HepG2 (cell line): ENCODE results near the gene TP53. TPM values are rescaled to one million over a fixed set of nuclear protein-coding genes. Genes with fewer than 3 reads are reported as not detected.

Experiments
- CBX5 ChIP-seq: sonication (generic); formaldehyde crosslinking; IDR thresholded peaks from 2 replicates; pipeline ENCODE4 v1.4.0; 2020; ENCODE audit warnings: missing genetic modification reagents, borderline replicate concordance
- EP300 ChIP-seq, 3 experiments: sonication (generic) in 1 of 3; formaldehyde crosslinking in 1 of 3; IDR thresholded peaks; 2 replicates each; pipeline versions ENCODE4 v1.5.1 to v1.6.1; 2011 to 2020; ENCODE audit warnings: low read depth in 2 of 3, low read length in 2 of 3, borderline replicate concordance in 1 of 3, improper control_type of control experiment in 1 of 3, mild to moderate bottlenecking in 1 of 3, missing genetic modification reagents in 1 of 3, moderate library complexity in 1 of 3
- ETS1 ChIP-seq: sonication (generic); formaldehyde crosslinking; IDR thresholded peaks from 2 replicates; pipeline ENCODE4 v1.4.0; 2020; ENCODE audit warnings: missing genetic modification reagents
- HMGXB3 ChIP-seq: sonication (generic); formaldehyde crosslinking; IDR thresholded peaks from 2 replicates; pipeline ENCODE4 v1.4.0; 2020; ENCODE audit warnings: missing genetic modification reagents, borderline replicate concordance
- KAT2B ChIP-seq: fragments of 150-350 bp; IDR thresholded peaks from 2 replicates; pipeline ENCODE4 v1.6.1; 2014; ENCODE audit warnings: low read depth, low read length, borderline replicate concordance
- MAFF ChIP-seq: IDR thresholded peaks from 2 replicates; pipeline ENCODE4 v1.6.1; 2011; ENCODE audit warnings: low read depth, low read length, improper control_type of control experiment
- MIER2 ChIP-seq: IDR thresholded peaks from 2 replicates; pipeline ENCODE4 v1.6.1; 2016; ENCODE audit warnings: missing biosample characterization, missing genetic modification reagents
- NFE2L1 ChIP-seq: sonication (generic); formaldehyde crosslinking; IDR thresholded peaks from 2 replicates; pipeline ENCODE4 v1.4.0; 2020; ENCODE audit warnings: missing genetic modification reagents, mild to moderate bottlenecking, borderline replicate concordance
- POLR2AphosphoS2 ChIP-seq: IDR thresholded peaks from 2 replicates; pipeline ENCODE4 v1.6.1; 2011; ENCODE audit warnings: low read depth, low read length, improper control_type of control experiment
- PRDM15 ChIP-seq: sonication (generic); formaldehyde crosslinking; IDR thresholded peaks from 2 replicates; pipeline ENCODE4 v1.4.0; 2020; ENCODE audit warnings: missing genetic modification reagents
- SALL2 ChIP-seq: sonication (generic); formaldehyde crosslinking; IDR thresholded peaks from 2 replicates; pipeline ENCODE4 v1.8.1; 2023; ENCODE audit warnings: mild to moderate bottlenecking, missing genetic modification reagents, inconsistent platforms
- SIN3B ChIP-seq: fragments of 150-350 bp; IDR thresholded peaks from 2 replicates; pipeline ENCODE4 v1.6.1; 2014; ENCODE audit warnings: low read length
- TP53 ChIP-seq: sonication (generic); formaldehyde crosslinking; conservative IDR thresholded peaks from 2 replicates; pipeline ENCODE4 v1.4.0; 2020; ENCODE audit warnings: missing genetic modification reagents
- YEATS4 ChIP-seq: sonication (generic); formaldehyde crosslinking; IDR thresholded peaks from 2 replicates; pipeline ENCODE4 v1.4.0; 2020; ENCODE audit warnings: missing genetic modification reagents, borderline replicate concordance
- ZBTB8A ChIP-seq: sonication (generic); formaldehyde crosslinking; IDR thresholded peaks from 2 replicates; pipeline ENCODE4 v1.4.0; 2020; ENCODE audit warnings: mild to moderate bottlenecking, low read depth, missing genetic modification reagents, borderline replicate concordance
- ZKSCAN1 ChIP-seq: fragments of 150-350 bp; IDR thresholded peaks from 2 replicates; pipeline ENCODE4 v1.6.1; 2014; ENCODE audit warnings: low read length
- ZNF225 ChIP-seq: sonication (generic); formaldehyde crosslinking; IDR thresholded peaks from 2 replicates; pipeline ENCODE4 v1.4.0; 2020; ENCODE audit warnings: mild to moderate bottlenecking, missing genetic modification reagents
- ZNF30 ChIP-seq: sonication (generic); formaldehyde crosslinking; IDR thresholded peaks from 2 replicates; pipeline ENCODE4 v1.5.0; 2020; ENCODE audit warnings: mild to moderate bottlenecking, missing genetic modification reagents
- ZNF724P ChIP-seq: sonication (generic); formaldehyde crosslinking; IDR thresholded peaks from 2 replicates; pipeline ENCODE4 v1.8.0; 2022; ENCODE audit warnings: missing genetic modification reagents, borderline replicate concordance
- ZNF746 ChIP-seq: sonication (generic); formaldehyde crosslinking; IDR thresholded peaks from 2 replicates; pipeline ENCODE4 v1.8.0; 2022; ENCODE audit warnings: mild to moderate bottlenecking, missing genetic modification reagents
- polyA plus RNA-seq, 8 experiments: library from polyadenylated mRNA; depleted of rRNA in 3 of 8; stranded (reverse) in 7 of 8; unstranded in 1 of 8; fragments of >200 nt; fragmentation: Illumina TruSeq in 4 of 8; extraction: Trizol in 4 of 8; gene quantifications; 2 replicates each; pipeline versions ENCODE4 v1.2.1 to v1.2.3, GENCODE V29; 2011 to 2016; ENCODE audit warnings: low read depth in 4 of 8, missing spikeins in 1 of 8, mixed read lengths in 1 of 8; ENCODE audit not compliant: insufficient read depth in 1 of 8
- total RNA-seq, 5 experiments: library from RNA; depleted of rRNA; stranded (reverse); fragments of >200 nt; fragmentation: Illumina TruSeq; extraction: Trizol; gene quantifications; 2 replicates each; pipeline ENCODE4 v1.2.3, GENCODE V29; 2016; ENCODE audit warnings: low read depth in 1 of 5

The TP53 gene
- total and polyA plus RNA-seq, 2 of the 13 experiments (the other 11 are each of a cell fraction or from before 2014, with no cell fraction given) = 17.1 to 29.9 TPM

GRCh38 chr17:7687908-7688807, 868 bp upstream of the TP53 start, which contains the start of gene WRAP53 (continued):
- TF ChIP-seq ETS1 (CRISPR knock-in tag) (no peak), CBX5 (CRISPR knock-in tag) (no peak; the same call in 1 of the 2 replicates), EP300 (IDR thresholded peaks at IDR 0.05; ENCODE audit: low read depth in 2 of 2, low read length in 2 of 2) (no peak), EP300 (CRISPR knock-in tag; IDR thresholded peaks at IDR 0.05; ENCODE audit: borderline replicate concordance) (no peak), MAFF (no peak), YEATS4 (CRISPR knock-in tag) (no peak; the same call in 1 of the 2 replicates), NFE2L1 (CRISPR knock-in tag) (no peak), ZNF225 (CRISPR knock-in tag) (no peak), KAT2B (no peak), POLR2AphosphoS2 (no peak), ZKSCAN1 (no peak), SALL2 (CRISPR knock-in tag) (peak; percentile 61), ZNF746 (peak; percentile 54; the same call in 1 of the 2 replicates), ZNF30 (CRISPR knock-in tag) (no peak), TP53 (no peak), ZNF724P (no peak), MIER2 (CRISPR knock-in tag) (no peak), HMGXB3 (CRISPR knock-in tag) (peak; percentile 66; the same call in 1 of the 2 replicates), PRDM15 (CRISPR knock-in tag) (peak; percentile 79), SIN3B (peak; percentile 89; the same call in 1 of the 2 replicates), ZBTB8A (CRISPR knock-in tag) (no peak)
